AG10803 (cell line): ENCODE measurements around the gene ANKS1B.
"Not testable (repeated sequence)": the region's sequence is repeated elsewhere in the genome, so short reads cannot be mapped to it uniquely, and the experiment has no call there.

Source experiments
- DNase-seq: peaks from one replicate; pipeline ENCODE4 v3.0.0; 2010; ENCODE audit warnings: low read depth
- H3K4me3 ChIP-seq: 2 replicates; pipeline ENCODE4 v1.5.1; 2011; ENCODE audit warnings: mild to moderate bottlenecking, low read length, control low read depth
- TF ChIP-seq, protein P1 (sequence below): conservative IDR thresholded peaks from 2 replicates; pipeline ENCODE4 v1.5.1; 2011; ENCODE audit warnings: mild to moderate bottlenecking, low read length, control low read depth, inconsistent platforms

Gene ANKS1B

DNA sequence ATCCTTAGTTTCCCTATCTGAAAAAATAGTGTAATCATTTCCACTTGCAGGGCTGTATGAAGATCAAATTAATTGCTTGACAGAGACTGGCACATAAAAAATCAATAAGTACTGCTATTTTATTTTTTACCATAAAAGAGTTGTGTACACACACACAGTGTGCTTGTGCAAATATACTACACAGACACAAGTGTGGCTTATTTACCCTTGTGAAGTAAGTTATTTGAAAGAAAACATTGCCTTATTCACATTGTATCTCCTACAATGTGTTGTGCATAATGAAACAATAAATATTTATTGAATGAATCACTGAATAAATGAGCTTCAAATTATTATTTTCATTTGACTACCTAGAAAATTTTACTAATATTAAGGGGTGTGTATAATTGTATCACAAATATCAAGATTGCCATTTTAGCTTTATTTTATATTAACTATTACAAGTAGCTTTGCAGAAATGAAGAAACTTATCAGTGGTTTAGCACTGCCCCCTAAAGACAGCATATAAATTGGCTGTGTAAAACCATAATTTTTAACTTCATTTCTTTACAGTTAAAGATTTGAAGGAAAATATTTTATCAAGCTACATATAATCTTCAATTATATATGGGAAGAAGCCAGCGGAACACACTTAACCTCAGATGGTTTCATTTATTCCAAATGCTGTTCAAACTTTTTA is 325.9 kb downstream of the ANKS1B start:
- no peak overlapping the region for H3K4me3 ChIP-seq
- DNase-seq = peak; percentile 3
- TF ChIP-seq, protein P1, sequence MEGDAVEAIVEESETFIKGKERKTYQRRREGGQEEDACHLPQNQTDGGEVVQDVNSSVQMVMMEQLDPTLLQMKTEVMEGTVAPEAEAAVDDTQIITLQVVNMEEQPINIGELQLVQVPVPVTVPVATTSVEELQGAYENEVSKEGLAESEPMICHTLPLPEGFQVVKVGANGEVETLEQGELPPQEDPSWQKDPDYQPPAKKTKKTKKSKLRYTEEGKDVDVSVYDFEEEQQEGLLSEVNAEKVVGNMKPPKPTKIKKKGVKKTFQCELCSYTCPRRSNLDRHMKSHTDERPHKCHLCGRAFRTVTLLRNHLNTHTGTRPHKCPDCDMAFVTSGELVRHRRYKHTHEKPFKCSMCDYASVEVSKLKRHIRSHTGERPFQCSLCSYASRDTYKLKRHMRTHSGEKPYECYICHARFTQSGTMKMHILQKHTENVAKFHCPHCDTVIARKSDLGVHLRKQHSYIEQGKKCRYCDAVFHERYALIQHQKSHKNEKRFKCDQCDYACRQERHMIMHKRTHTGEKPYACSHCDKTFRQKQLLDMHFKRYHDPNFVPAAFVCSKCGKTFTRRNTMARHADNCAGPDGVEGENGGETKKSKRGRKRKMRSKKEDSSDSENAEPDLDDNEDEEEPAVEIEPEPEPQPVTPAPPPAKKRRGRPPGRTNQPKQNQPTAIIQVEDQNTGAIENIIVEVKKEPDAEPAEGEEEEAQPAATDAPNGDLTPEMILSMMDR = peak; percentile 12

DNA sequence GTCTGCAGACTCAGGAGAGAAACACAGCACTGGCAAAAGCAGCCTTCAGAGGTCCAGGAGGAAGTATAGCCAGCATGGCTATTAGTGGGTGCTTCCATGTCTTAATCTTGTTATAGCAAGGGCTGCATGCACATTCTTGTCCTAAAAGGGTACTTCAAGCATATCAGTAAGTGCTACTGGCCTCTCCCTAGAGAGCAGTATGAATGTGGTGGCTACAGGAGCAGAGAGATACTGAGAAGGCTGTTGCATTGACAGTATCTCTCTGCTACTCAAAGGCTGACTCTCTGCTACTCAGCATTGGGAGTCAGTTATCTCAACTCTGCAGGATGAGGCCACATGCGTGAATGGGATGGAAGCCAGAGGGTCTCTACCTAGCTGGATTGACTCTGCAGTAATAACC is 335.2 kb downstream of the ANKS1B start:
- TF ChIP-seq, protein P1 = no peak
- DNase-seq = no peak
- H3K4me3 ChIP-seq = no peak overlapping the region

DNA sequence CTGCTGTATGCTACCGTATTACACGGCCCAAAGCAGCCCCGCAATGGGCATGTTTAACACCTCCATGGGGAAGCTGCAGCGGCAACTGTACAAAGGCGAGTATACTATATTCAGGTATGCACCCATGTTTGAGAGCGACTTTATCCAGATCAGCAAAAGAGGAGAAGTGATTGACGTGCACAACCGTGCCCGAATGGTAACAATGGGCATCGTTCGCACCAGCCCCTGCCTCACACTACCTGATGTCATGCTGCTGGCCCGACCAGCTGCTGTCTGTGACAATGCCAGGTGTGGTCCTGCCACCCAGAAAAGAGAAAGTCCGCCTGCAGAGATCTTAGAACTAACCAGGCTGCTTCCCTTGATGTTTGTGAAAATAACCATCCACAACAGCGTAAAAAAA is 336.6 kb downstream of the ANKS1B start:
- TF ChIP-seq, protein P1 = no peak
- DNase-seq = no peak
- H3K4me3 ChIP-seq = no peak overlapping the region

DNA sequence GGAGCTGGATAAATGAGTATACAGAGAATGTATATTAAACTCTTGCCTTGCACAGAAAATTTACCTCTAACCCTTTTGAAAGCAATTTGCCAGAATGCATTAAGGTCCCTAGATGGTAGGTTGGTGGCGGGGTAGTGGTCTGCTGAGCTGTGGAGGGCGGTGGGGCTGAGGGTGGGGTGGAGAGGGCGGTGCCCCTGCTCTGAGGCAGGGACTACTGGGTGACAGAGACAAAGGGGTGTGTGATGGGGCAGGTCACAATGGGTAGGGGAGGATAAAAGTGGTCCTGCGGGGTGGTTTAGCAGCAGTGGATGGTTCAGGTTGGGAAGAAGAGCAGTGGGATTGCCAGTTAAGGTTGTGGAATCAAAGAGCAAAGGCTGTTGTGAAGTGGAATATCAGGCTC is 337.3 kb downstream of the ANKS1B start, which contains the start of gene GARIN6:
GARIN6 (plus strand) TSS at position 301 of the 400 bp plus-strand sequence. CDS start 422 bp downstream, outside the sequence.
- no peak for DNase-seq
- no peak within 1 kb of the TSS for H3K4me3 ChIP-seq
- TF ChIP-seq, protein P1 = no peak

DNA sequence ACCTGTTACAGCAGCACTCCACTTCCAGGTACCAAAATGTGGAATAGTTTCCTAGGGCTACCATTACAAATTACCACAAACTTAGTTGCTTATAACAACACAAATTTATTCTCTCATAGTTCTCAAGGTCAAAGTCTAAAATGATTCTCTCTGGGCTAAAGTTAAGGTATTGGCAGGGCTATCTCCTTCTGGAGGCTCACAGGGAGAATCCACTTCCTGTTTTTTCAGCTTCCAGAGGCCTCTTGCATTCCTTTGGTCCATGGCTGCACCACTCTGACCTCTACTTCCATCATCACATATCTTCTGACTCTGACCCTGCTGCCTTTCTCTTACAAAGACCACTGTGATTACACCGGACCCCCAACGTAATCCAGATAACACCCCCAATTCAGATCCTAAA is 340.1 kb downstream of the ANKS1B start:
- TF ChIP-seq, protein P1 = no peak
- DNase-seq = no peak
- no peak overlapping the region for H3K4me3 ChIP-seq

DNA sequence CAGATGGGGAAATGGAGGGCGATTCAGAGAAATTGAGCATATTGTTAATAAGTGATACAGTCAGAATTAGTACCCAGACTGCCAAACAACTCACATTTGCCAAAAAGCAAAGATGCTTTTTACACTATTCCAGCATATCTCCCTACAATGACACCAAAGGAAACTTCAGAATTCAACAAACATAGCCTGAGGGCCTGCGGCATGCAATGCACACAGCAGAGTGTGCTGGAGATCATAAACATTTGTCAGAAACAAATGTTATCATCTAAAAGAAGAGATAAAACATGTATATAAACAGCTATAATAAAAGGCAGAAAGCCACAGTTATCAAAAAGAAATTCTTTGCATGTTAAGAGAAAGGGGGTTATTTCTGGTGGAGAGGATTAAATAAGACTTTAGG is 357.3 kb downstream of the ANKS1B start:
- H3K4me3 ChIP-seq = no peak overlapping the region
- TF ChIP-seq, protein P1 = no peak
- DNase-seq = no peak

DNA sequence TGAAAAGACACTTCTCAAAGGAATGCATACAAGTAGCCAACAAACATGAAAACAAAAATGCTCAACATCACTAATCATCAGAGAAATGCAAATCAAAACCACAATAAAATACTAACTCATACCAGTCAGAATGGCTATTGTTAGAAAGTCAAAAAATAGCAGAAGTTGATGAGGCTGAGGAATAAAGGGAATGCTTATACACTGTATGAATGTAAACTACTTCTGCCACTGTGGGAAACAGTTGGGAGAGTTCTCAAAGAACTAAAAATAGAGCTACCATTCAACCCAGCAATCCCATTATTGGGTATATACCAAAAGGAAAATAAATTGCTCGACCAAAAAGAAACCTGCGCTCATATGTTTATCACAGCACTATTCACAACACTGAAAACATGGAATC is 360.1 kb downstream of the ANKS1B start:
- DNase-seq, H3K4me3 ChIP-seq: not testable (repeated sequence)
